ENCODE data around the gene DHCR24.

DHCR24 gene

DNA sequence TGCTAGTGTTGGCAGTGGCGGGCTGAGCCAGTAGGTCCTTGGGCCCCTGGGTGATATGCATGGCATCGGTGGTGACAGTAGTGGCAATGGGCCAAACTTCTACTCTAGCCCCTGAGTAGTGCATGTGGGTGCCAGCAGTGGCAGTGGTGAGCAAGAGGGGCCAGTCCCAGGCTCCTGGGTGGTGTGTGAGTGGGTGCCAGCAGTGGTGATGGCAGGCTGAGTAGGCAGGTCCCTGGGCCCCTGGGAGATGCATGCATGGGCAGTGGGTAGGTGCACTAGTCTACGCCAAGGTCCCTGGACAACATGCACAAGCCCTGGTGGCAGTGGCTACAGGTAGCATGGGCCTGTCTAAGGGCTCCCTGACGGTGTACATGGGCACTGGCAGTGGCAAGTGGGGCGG is 61.3 kb downstream of the DHCR24 start:
- Histone ChIP-seq H3K79me2 (ENCODE audit: insufficient read depth, low read length) (no peaks in the 10 kb centered on the region), H3F3A (ENCODE audit: low read depth) (no peaks in the 10 kb centered on the region), H3K4me1 (ENCODE audit: insufficient read depth, low read length, poor library complexity, severe bottlenecking) (no peaks in the 10 kb centered on the region), H3K9ac (ENCODE audit: low read depth, low read length, poor library complexity, severe bottlenecking) (no peak overlapping the region), H3K27me3 (ENCODE audit: insufficient read depth, low read length, poor library complexity, severe bottlenecking) (no peaks in the 10 kb centered on the region), H4K20me1 (ENCODE audit: insufficient read depth, low read length, poor library complexity, severe bottlenecking) (no peaks in the 10 kb centered on the region), H3K4me3 (ENCODE audit: low read length, poor library complexity, severe bottlenecking) (no peak overlapping the region), H3K4me2 (ENCODE audit: low read depth, low read length, poor library complexity, severe bottlenecking) (no peak overlapping the region), H2AFZ (ENCODE audit: low read length) (no peak overlapping the region), H3K9me2 (replicated peaks; ENCODE audit: low read depth, low read length) (no peaks in the 10 kb centered on the region), H3K9me3 (ENCODE audit: insufficient read depth, low read depth, low read length) (peaks cover 16% of the 10 kb centered on the region; the same call in 1 of the 2 replicates), H3K36me3 (ENCODE audit: insufficient read depth, low read length) (no peaks in the 10 kb centered on the region)
- TF ChIP-seq, protein P1, sequence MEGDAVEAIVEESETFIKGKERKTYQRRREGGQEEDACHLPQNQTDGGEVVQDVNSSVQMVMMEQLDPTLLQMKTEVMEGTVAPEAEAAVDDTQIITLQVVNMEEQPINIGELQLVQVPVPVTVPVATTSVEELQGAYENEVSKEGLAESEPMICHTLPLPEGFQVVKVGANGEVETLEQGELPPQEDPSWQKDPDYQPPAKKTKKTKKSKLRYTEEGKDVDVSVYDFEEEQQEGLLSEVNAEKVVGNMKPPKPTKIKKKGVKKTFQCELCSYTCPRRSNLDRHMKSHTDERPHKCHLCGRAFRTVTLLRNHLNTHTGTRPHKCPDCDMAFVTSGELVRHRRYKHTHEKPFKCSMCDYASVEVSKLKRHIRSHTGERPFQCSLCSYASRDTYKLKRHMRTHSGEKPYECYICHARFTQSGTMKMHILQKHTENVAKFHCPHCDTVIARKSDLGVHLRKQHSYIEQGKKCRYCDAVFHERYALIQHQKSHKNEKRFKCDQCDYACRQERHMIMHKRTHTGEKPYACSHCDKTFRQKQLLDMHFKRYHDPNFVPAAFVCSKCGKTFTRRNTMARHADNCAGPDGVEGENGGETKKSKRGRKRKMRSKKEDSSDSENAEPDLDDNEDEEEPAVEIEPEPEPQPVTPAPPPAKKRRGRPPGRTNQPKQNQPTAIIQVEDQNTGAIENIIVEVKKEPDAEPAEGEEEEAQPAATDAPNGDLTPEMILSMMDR (conservative IDR thresholded peaks at IDR 0.05; ENCODE audit: low read length), result no peak
- TF ChIP-seq EZH2phosphoT487 (IDR thresholded peaks at IDR 0.05; ENCODE audit: borderline replicate concordance), result no peak

DNA sequence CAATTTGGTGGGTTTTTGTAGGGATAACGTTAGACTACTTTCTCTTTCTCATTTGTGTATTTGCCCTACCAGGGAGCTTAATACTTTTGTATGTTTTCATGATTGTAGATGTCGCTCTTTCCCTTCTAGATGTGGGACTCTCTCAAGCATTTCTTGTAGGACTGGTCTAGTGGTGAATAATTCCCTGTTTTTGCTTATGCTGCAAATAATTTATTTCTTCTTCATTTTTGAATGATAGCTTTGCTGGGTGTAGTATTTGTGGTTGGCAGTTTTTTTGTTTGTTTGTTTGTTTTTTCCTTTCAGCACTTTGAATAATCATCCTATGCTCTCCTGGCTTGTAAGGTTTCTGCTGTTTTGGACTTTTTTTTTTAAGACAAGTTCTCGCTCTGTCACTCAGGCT is 63.3 kb downstream of the DHCR24 start:
- Histone ChIP-seq H3K9ac (ENCODE audit: low read depth, low read length, poor library complexity, severe bottlenecking) (no peak overlapping the region), H3K4me3 (ENCODE audit: low read length, poor library complexity, severe bottlenecking) (no peak overlapping the region), H3K4me2 (ENCODE audit: low read depth, low read length, poor library complexity, severe bottlenecking) (no peak overlapping the region), H3K9me3 (ENCODE audit: insufficient read depth, low read depth, low read length) (peaks cover 13% of the 10 kb centered on the region; the same call in 1 of the 2 replicates), H4K20me1 (ENCODE audit: insufficient read depth, low read length, poor library complexity, severe bottlenecking) (no peaks in the 10 kb centered on the region), H3K36me3 (ENCODE audit: insufficient read depth, low read length) (no peaks in the 10 kb centered on the region), H3K4me1 (ENCODE audit: insufficient read depth, low read length, poor library complexity, severe bottlenecking) (no peaks in the 10 kb centered on the region), H3F3A (ENCODE audit: low read depth) (no peaks in the 10 kb centered on the region), H3K9me2 (replicated peaks; ENCODE audit: low read depth, low read length) (no peaks in the 10 kb centered on the region), H3K79me2 (ENCODE audit: insufficient read depth, low read length) (no peaks in the 10 kb centered on the region), H3K27me3 (ENCODE audit: insufficient read depth, low read length, poor library complexity, severe bottlenecking) (no peaks in the 10 kb centered on the region), H2AFZ (ENCODE audit: low read length) (no peak overlapping the region)
- TF ChIP-seq, protein P1 (conservative IDR thresholded peaks at IDR 0.05; ENCODE audit: low read length), result no peak
- no peak for TF ChIP-seq EZH2phosphoT487 (IDR thresholded peaks at IDR 0.05; ENCODE audit: borderline replicate concordance)

DNA sequence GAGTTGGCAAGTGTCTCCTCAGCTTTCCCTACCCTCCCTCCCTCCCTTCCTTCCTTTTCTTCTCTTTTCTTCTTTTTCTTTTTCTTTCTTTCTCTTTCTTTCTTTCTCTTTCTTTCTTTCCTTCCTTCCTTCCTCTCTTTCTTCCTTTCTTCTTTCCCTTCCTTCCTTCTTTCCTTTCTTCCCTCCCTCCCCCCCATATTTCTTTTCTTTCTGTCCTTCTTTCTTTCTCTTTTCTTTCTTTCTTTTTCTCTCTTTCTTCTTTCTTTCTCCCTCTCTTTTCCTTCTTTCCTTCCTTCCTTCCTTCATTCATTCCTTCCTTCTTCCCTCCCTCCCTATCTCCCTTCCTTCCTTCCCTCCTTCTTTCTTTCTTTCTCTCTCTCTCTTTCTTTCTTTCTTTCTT is 67.3 kb downstream of the DHCR24 start:
- no peaks in the 10 kb centered on the region for H3F3A ChIP-seq (ENCODE audit: low read depth)
- H3K9me3 ChIP-seq (ENCODE audit: insufficient read depth, low read depth, low read length), result no peaks in the 10 kb centered on the region; the same call in 1 of the 2 replicates
- TF ChIP-seq, protein P1 (conservative IDR thresholded peaks at IDR 0.05; ENCODE audit: low read length), result no peak
- TF ChIP-seq EZH2phosphoT487 (IDR thresholded peaks at IDR 0.05; ENCODE audit: borderline replicate concordance), result no peak
- no peaks in the 10 kb centered on the region for H3K79me2 ChIP-seq (ENCODE audit: insufficient read depth, low read length)
- no peaks in the 10 kb centered on the region for H3K36me3 ChIP-seq (ENCODE audit: insufficient read depth, low read length)
- no peak overlapping the region for H3K9ac ChIP-seq (ENCODE audit: low read depth, low read length, poor library complexity, severe bottlenecking)
- no peak overlapping the region for H3K4me2 ChIP-seq (ENCODE audit: low read depth, low read length, poor library complexity, severe bottlenecking)
- no peak overlapping the region for H3K4me3 ChIP-seq (ENCODE audit: low read length, poor library complexity, severe bottlenecking)
- H4K20me1 ChIP-seq (ENCODE audit: insufficient read depth, low read length, poor library complexity, severe bottlenecking), result no peaks in the 10 kb centered on the region
- no peaks in the 10 kb centered on the region for H3K4me1 ChIP-seq (ENCODE audit: insufficient read depth, low read length, poor library complexity, severe bottlenecking)
- no peaks in the 10 kb centered on the region for H3K9me2 ChIP-seq (replicated peaks; ENCODE audit: low read depth, low read length)
- H2AFZ ChIP-seq (ENCODE audit: low read length), result no peak overlapping the region
- no peaks in the 10 kb centered on the region for H3K27me3 ChIP-seq (ENCODE audit: insufficient read depth, low read length, poor library complexity, severe bottlenecking)

All from Loucy (cell line).